Endothelial cell (in vitro differentiated cells): Measurements from ENCODE around the gene PBX2. TPM values are rescaled to one million over a fixed set of nuclear protein-coding genes. Genes with fewer than 3 reads are reported as not detected.

ENCODE experiments used
- DNase-seq: peaks from one replicate; pipeline ENCODE4 v3.0.0; 2021; ENCODE audit warnings: low spot score
- H3K27ac Mint-ChIP-seq: one replicate; pipeline ENCODE4 v1.8.0; 2021; ENCODE audit warnings: mixed read lengths, inconsistent platforms; ENCODE audit not compliant: unreplicated experiment
- H3K27me3 Mint-ChIP-seq: one replicate; pipeline ENCODE4 v1.8.0; 2021; ENCODE audit warnings: mild to moderate bottlenecking, moderate library complexity, mixed read lengths, inconsistent platforms; ENCODE audit not compliant: unreplicated experiment
- H3K36me3 Mint-ChIP-seq: one replicate; pipeline ENCODE4 v1.8.0; 2021; ENCODE audit warnings: mild to moderate bottlenecking, low read depth, mixed read lengths, inconsistent platforms; ENCODE audit not compliant: unreplicated experiment
- H3K4me1 Mint-ChIP-seq: one replicate; pipeline ENCODE4 v1.8.0; 2021; ENCODE audit warnings: mild to moderate bottlenecking, mixed read lengths, inconsistent platforms; ENCODE audit not compliant: unreplicated experiment
- H3K4me3 Mint-ChIP-seq: one replicate; pipeline ENCODE4 v1.8.0; 2021; ENCODE audit warnings: mild to moderate bottlenecking, mixed read lengths, inconsistent platforms; ENCODE audit not compliant: unreplicated experiment
- H3K9me3 Mint-ChIP-seq: one replicate; pipeline ENCODE4 v1.8.0; 2021; ENCODE audit warnings: mixed read lengths, inconsistent platforms; ENCODE audit not compliant: unreplicated experiment
- CTCF ChIP-seq: fragments of 200-600 bp; sonication (generic); IDR thresholded peaks from one replicate; pipeline ENCODE4 v1.5.0; 2021; ENCODE audit warnings: antibody characterized with exemption; ENCODE audit not compliant: unreplicated experiment
- total RNA-seq: library from RNA; stranded (reverse); fragmentation: NEBNext Ultra II Directional; extraction: Animal tissue kit (Norgen Biotek cat#: 25700); gene quantifications from one replicate; pipeline ENCODE4 v1.2.1, GENCODE V29; 2021; ENCODE audit not compliant: unreplicated experiment

PBX2 gene
- total RNA-seq, 1 donor from 2014 or later, result 308 TPM

- Mint-ChIP-seq H3K27me3 (peaks cover 18% of the 10 kb centered on the region), H3K9me3 (no peaks in the 10 kb centered on the region), H3K27ac (peak overlapping the region; percentile 76), H3K4me1 (peaks cover 43% of the 10 kb centered on the region), H3K4me3 (peak overlapping the region; percentile 99), H3K36me3 (peaks cover 17% of the 10 kb centered on the region)
- TF ChIP-seq CTCF, result no peak
- no peak for DNase-seq
Observed at GRCh38 chr6:32152769-32153563, 37.0 kb downstream of the PBX2 start.

GRCh38 chr6:32151863-32152768, 37.9 kb downstream of the PBX2 start, which contains the start of gene PRRT1:
TSS of gene PRRT1 (minus strand) at chr6:32151939. CDS start at chr6:32151827, 112 bp downstream.
- H3K36me3 Mint-ChIP-seq, result peaks cover 10% of the 10 kb centered on the region
- H3K27ac Mint-ChIP-seq, result peak within 1 kb of the TSS; percentile 76
- peaks cover 45% of the 10 kb centered on the region for H3K4me1 Mint-ChIP-seq
- no peak for TF ChIP-seq CTCF
- no peak for DNase-seq
- peak within 1 kb of the TSS; percentile 99 for H3K4me3 Mint-ChIP-seq
- H3K9me3 Mint-ChIP-seq, result no peaks in the 10 kb centered on the region
- peaks cover 18% of the 10 kb centered on the region for H3K27me3 Mint-ChIP-seq

- no peak for TF ChIP-seq CTCF
- peaks cover 19% of the 10 kb centered on the region for H3K27me3 Mint-ChIP-seq
- peak overlapping the region; percentile 61 for H3K27ac Mint-ChIP-seq
- no peaks in the 10 kb centered on the region for H3K9me3 Mint-ChIP-seq
- H3K36me3 Mint-ChIP-seq, result peaks cover 10% of the 10 kb centered on the region
- peak overlapping the region; percentile 71 for H3K4me3 Mint-ChIP-seq
- DNase-seq, result no peak
- H3K4me1 Mint-ChIP-seq, result peaks cover 45% of the 10 kb centered on the region
Observed at GRCh38 chr6:32151181-32151862, 38.7 kb downstream of the PBX2 start.

- Mint-ChIP-seq H3K4me3 (peak overlapping the region; percentile 83), H3K4me1 (peaks cover 43% of the 10 kb centered on the region), H3K27me3 (peaks cover 19% of the 10 kb centered on the region), H3K27ac (no peak overlapping the region), H3K36me3 (peaks cover 7% of the 10 kb centered on the region), H3K9me3 (no peaks in the 10 kb centered on the region)
- DNase-seq, result no peak
- no peak for TF ChIP-seq CTCF
Observed at GRCh38 chr6:32149932-32150870, 39.8 kb downstream of the PBX2 start.
